ENCODE measurements around the gene GAK.

DNA sequence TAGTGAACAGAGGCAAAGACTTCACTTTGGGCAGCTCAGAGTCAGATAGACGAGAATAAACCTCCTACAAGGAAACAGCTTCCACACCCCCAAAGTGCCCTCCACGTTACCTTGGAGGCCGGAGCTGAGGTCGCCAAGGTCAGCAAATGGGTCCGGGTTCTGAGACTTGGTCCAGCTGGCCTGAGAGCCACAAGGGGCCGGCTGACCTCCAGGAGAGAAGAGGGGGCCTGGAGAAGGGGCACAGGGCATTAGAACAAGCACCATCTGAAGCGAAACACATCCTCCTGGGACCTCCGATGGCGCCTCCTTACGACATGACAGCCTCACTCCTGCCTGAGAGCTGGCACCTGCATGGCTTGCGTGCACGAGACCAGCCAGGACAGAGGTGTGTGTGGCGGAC is 72.6 kb downstream of the GAK start:
- TF ChIP-seq, protein P1, sequence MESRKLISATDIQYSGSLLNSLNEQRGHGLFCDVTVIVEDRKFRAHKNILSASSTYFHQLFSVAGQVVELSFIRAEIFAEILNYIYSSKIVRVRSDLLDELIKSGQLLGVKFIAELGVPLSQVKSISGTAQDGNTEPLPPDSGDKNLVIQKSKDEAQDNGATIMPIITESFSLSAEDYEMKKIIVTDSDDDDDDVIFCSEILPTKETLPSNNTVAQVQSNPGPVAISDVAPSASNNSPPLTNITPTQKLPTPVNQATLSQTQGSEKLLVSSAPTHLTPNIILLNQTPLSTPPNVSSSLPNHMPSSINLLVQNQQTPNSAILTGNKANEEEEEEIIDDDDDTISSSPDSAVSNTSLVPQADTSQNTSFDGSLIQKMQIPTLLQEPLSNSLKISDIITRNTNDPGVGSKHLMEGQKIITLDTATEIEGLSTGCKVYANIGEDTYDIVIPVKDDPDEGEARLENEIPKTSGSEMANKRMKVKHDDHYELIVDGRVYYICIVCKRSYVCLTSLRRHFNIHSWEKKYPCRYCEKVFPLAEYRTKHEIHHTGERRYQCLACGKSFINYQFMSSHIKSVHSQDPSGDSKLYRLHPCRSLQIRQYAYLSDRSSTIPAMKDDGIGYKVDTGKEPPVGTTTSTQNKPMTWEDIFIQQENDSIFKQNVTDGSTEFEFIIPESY (IDR thresholded peaks at IDR 0.05): no peak
- TF ChIP-seq, protein P2, sequence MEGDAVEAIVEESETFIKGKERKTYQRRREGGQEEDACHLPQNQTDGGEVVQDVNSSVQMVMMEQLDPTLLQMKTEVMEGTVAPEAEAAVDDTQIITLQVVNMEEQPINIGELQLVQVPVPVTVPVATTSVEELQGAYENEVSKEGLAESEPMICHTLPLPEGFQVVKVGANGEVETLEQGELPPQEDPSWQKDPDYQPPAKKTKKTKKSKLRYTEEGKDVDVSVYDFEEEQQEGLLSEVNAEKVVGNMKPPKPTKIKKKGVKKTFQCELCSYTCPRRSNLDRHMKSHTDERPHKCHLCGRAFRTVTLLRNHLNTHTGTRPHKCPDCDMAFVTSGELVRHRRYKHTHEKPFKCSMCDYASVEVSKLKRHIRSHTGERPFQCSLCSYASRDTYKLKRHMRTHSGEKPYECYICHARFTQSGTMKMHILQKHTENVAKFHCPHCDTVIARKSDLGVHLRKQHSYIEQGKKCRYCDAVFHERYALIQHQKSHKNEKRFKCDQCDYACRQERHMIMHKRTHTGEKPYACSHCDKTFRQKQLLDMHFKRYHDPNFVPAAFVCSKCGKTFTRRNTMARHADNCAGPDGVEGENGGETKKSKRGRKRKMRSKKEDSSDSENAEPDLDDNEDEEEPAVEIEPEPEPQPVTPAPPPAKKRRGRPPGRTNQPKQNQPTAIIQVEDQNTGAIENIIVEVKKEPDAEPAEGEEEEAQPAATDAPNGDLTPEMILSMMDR (IDR thresholded peaks at IDR 0.05; ENCODE audit: low read depth, low read length, missing input control): no peak
- no peak for TF ChIP-seq HNF4A (conservative IDR thresholded peaks at IDR 0.05)
- TF ChIP-seq GABPA (IDR thresholded peaks at IDR 0.05 in 1 of 2, conservative IDR thresholded peaks at IDR 0.05 in 1 of 2): no peak
- no peak for TF ChIP-seq RAD21 (IDR thresholded peaks at IDR 0.05)
- TF ChIP-seq SP1 (IDR thresholded peaks at IDR 0.05): no peak
- no peak for TF ChIP-seq YY1 (IDR thresholded peaks at IDR 0.05)
- TF ChIP-seq TAF1 (conservative IDR thresholded peaks at IDR 0.05): no peak
- TF ChIP-seq JUND (IDR thresholded peaks at IDR 0.05): no peak
- TF ChIP-seq, protein P3, sequence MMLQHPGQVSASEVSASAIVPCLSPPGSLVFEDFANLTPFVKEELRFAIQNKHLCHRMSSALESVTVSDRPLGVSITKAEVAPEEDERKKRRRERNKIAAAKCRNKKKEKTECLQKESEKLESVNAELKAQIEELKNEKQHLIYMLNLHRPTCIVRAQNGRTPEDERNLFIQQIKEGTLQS (IDR thresholded peaks at IDR 0.05): no peak
